Upper lobe of left lung (tissue), 6 donors: Measurements from ENCODE around the gene FBLN2. TPM values are rescaled to one million over a fixed set of nuclear protein-coding genes. Genes with fewer than 3 reads are reported as not detected.

Experiments
- ATAC-seq, 2 donors: fragments of 200-7000 bp; cut with Tn5 transposase; one replicate each; pipeline ENCODE4 v1.9.1; 2022; ENCODE audit warnings: mild to moderate bottlenecking in 2 of 2, moderate library complexity in 2 of 2; ENCODE audit not compliant: low FRiP score in 2 of 2
- DNase-seq, 2 donors: peaks; one replicate each; pipeline ENCODE4 v3.0.0-alpha.2; 2019 to 2020
- H3K27ac ChIP-seq, 4 donors: fragments of 200-600 bp; sonication (generic); one replicate each; pipeline ENCODE4 v1.5.1; 2016 to 2019
- H3K27me3 ChIP-seq, 4 donors: fragments of 200-600 bp; sonication (generic); one replicate each; pipeline ENCODE4 v1.5.1; 2017 to 2019
- H3K36me3 ChIP-seq, 4 donors: fragments of 200-600 bp; sonication (generic); one replicate each; pipeline ENCODE4 v1.5.1; 2016 to 2019
- H3K4me1 ChIP-seq, 4 donors: fragments of 200-600 bp; sonication (generic); one replicate each; pipeline ENCODE4 v1.5.1; 2018 to 2019
- H3K4me3 ChIP-seq, 4 donors: fragments of 200-600 bp; sonication (generic); one replicate each; pipeline ENCODE4 v1.5.1; 2017 to 2019; ENCODE audit warnings: mild to moderate bottlenecking in 2 of 4, moderate library complexity in 1 of 4
- H3K9me3 ChIP-seq, 4 donors: fragments of 200-600 bp; sonication (generic); one replicate each; pipeline ENCODE4 v1.5.1; 2018 to 2019
- CTCF ChIP-seq, 6 experiments: fragments of 450-650 bp in 4 of 6; fragments of 200-600 bp in 2 of 6; sonication (generic) in 2 of 6; IDR thresholded peaks; one replicate each; pipeline ENCODE4 v1.5.1; 2016 to 2019; ENCODE audit warnings: antibody characterized with exemption in 6 of 6
- EP300 ChIP-seq, 4 donors: sonication (generic); formaldehyde crosslinking; IDR thresholded peaks; one replicate each; pipeline ENCODE4 v1.5.1; 2017; ENCODE audit warnings: antibody characterized with exemption in 4 of 4, control low read depth in 2 of 4
- POLR2A ChIP-seq, 4 donors: fragments of 450-650 bp; IDR thresholded peaks; one replicate each; pipeline ENCODE4 v1.5.1; 2016 to 2017; ENCODE audit warnings: antibody characterized with exemption in 4 of 4, mild to moderate bottlenecking in 2 of 4
- POLR2AphosphoS5 ChIP-seq, 2 donors: sonication (generic); formaldehyde crosslinking; IDR thresholded peaks; one replicate each; pipeline ENCODE4 v1.5.1; 2017; ENCODE audit warnings: antibody characterized with exemption in 2 of 2
- WGBS, 2 donors: methylation state at CpG; one replicate each; pipeline ENCODE4 v1.1.5; 2017 to 2018; 5-methylcytosine and 5-hydroxymethylcytosine counted together
- total RNA-seq, 6 donors: library from RNA; depleted of rRNA in 4 of 6; stranded (reverse); fragments of >200 nt in 4 of 6; gene quantifications; one replicate each; pipeline versions ENCODE4 v1.1.0 to v1.2.1, GENCODE V29; 2016 to 2021
- donor health status: DM: no; HTN: no; CAD: no; lungs with moderate emphysema.
- donor health status: DM: no; HTN: yes; CAD: no; lungs with severe emphysema.

The FBLN2 gene
- total RNA-seq, 6 donors from 2014 or later: 2.1 to 85.7 (median 19.5) TPM

- TF ChIP-seq CTCF (IDR thresholded peaks at IDR 0.05): no peak
- no peak for TF ChIP-seq POLR2A (IDR thresholded peaks at IDR 0.05)
- TF ChIP-seq EP300 (IDR thresholded peaks at IDR 0.05): no peak
- no peak overlapping the region for H3K4me3 ChIP-seq
- no peaks in the 10 kb centered on the region for H3K27me3 ChIP-seq
- 78 to 80% methylated on average over 7 to 8 of the region's 8 CpGs for WGBS, 2 donors
- no peaks in the 10 kb centered on the region for H3K9me3 ChIP-seq
- DNase-seq: no peak
- H3K27ac ChIP-seq: no peak overlapping the region
- no peaks in the 10 kb centered on the region for H3K4me1 ChIP-seq
- ATAC-seq: no peak
- no peaks in the 10 kb centered on the region for H3K36me3 ChIP-seq
Observed at GRCh38 chr3:13594146-13594545, 45.2 kb downstream of the FBLN2 start.

GRCh38 chr3:13594991-13595421 lies 46.1 kb downstream of the FBLN2 start:
- TF ChIP-seq POLR2A (IDR thresholded peaks at IDR 0.05) (no peak), POLR2AphosphoS5 (IDR thresholded peaks at IDR 0.05) (no peak), CTCF (IDR thresholded peaks at IDR 0.05) (no peak), EP300 (IDR thresholded peaks at IDR 0.05) (no peak)
- H3K27ac ChIP-seq: no peak overlapping the region
- no peaks in the 10 kb centered on the region for H3K9me3 ChIP-seq
- H3K4me1 ChIP-seq: peaks cover 0 to 4% (median 0%) of the 10 kb centered on the region in 4 donors
- WGBS, 2 donors: 67 to 69% methylated on average over 7 to 10 of the region's 10 CpGs
- ATAC-seq (no peak), DNase-seq (peak in 1 of 2 donors; percentile 60)
- H3K27me3 ChIP-seq: no peaks in the 10 kb centered on the region
- no peak overlapping the region for H3K4me3 ChIP-seq
- no peaks in the 10 kb centered on the region for H3K36me3 ChIP-seq

DNA sequence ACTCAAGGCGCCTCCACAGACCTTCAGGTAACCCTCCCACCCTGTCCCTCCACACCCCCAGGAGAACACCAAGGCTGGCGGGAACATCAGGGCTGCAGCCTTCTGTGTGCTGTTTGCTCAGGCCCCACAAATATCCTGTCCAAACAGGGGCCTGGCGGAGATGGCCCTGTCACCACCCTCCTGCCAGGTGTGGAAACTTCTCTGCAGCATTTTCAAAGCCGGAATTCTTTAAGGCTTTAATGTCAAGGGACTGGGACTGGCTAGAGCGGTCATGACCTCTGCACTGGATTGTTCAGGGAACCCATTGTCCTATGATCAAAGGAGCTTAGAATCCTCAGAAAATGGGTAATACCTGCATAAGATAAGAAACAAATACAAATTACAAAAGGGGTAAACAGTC lies 46.6 kb downstream of the FBLN2 start:
- H3K27ac ChIP-seq: no peak overlapping the region
- ATAC-seq (no peak), DNase-seq (no peak)
- 77 to 90% methylated on average over 5 of the region's 5 CpGs for whole genome bisulfite sequencing, 2 donors
- no peaks in the 10 kb centered on the region for H3K9me3 ChIP-seq
- H3K4me3 ChIP-seq: no peak overlapping the region
- no peaks in the 10 kb centered on the region for H3K27me3 ChIP-seq
- no peak for TF ChIP-seq EP300 (IDR thresholded peaks at IDR 0.05)
- TF ChIP-seq POLR2A (IDR thresholded peaks at IDR 0.05): no peak
- no peak for TF ChIP-seq CTCF (IDR thresholded peaks at IDR 0.05)
- TF ChIP-seq POLR2AphosphoS5 (IDR thresholded peaks at IDR 0.05): no peak
- no peaks in the 10 kb centered on the region for H3K36me3 ChIP-seq
- H3K4me1 ChIP-seq: peaks cover 0 to 4% (median 0%) of the 10 kb centered on the region in 4 donors

GRCh38 chr3:13596426-13597205 lies 47.7 kb downstream of the FBLN2 start:
- no peak overlapping the region for H3K4me3 ChIP-seq

More at GRCh38 chr3:13596426-13597205, 47.7 kb downstream of the FBLN2 start:
- ATAC-seq: no peak
- TF ChIP-seq CTCF (IDR thresholded peaks at IDR 0.05) (no peak), POLR2AphosphoS5 (IDR thresholded peaks at IDR 0.05) (no peak), EP300 (IDR thresholded peaks at IDR 0.05) (no peak), POLR2A (IDR thresholded peaks at IDR 0.05) (no peak)
- Histone ChIP-seq H3K36me3 (no peaks in the 10 kb centered on the region), H3K27me3 (no peaks in the 10 kb centered on the region), H3K9me3 (no peaks in the 10 kb centered on the region), H3K27ac (no peak overlapping the region), H3K4me1 (peaks cover 0 to 4% (median 0%) of the 10 kb centered on the region in 4 donors)
- 89 to 92% methylated on average over 3 of the region's 3 CpGs for WGBS, 2 donors
- no peak for DNase-seq
